A549 (cell line): ENCODE measurements around the gene RMI1. TPM values are rescaled to one million over a fixed set of nuclear protein-coding genes. Genes with fewer than 3 reads are reported as not detected.

ENCODE experiments used
- ATAC-seq, 2 experiments: fragments of 200-7000 bp in 1 of 2; fragments of >200 bp in 1 of 2; cut with Nextera tagmentation in 1 of 2; cut with Tn5 transposase in 1 of 2; 3 replicates each; pipeline versions ENCODE4 v1.8.0 to v1.9.1; 2018 to 2020; ENCODE audit warnings: mild to moderate bottlenecking in 1 of 2, moderate library complexity in 1 of 2
- CTCF ChIA-PET: fragments of 300-600 bp; sonication (Branson Sonifier 250); formaldehyde crosslinking; extraction: SDS; loops from one replicate; lab custom pipeline; 2021; ENCODE audit warnings: antibody characterized with exemption, inconsistent platforms; lab: Yijun Ruan, JAX
- POLR2A ChIA-PET: fragments of 350-600 bp; formaldehyde crosslinking; extraction: SDS; loops from one replicate; lab custom pipeline; 2021; ENCODE audit warnings: antibody characterized with exemption, inconsistent platforms; lab: Yijun Ruan, JAX
- DNase-seq, 2 experiments: peaks; one replicate each; pipeline versions ENCODE4 v3.0.0 to v3.0.0-alpha.2; 2011 to 2016; ENCODE audit warnings: low read depth in 1 of 2, low spot score in 1 of 2
- FAIRE-seq: peaks from 2 replicates; lab custom pipeline; 2011; peaks lifted over from hg19 to GRCh38; lab: Jason Lieb, UNC
- H3K27ac ChIP-seq, 2 experiments: fragments of >200 bp; sonication (Bioruptor Twin); formaldehyde crosslinking; 3 replicates each; pipeline ENCODE4 v1.5.1; 2016 to 2017
- H3K4me1 ChIP-seq: fragments of >200 bp; sonication (Bioruptor Twin); formaldehyde crosslinking; 3 replicates; pipeline ENCODE4 v1.6.1; 2016
- H3K4me2 ChIP-seq: fragments of >200 bp; sonication (Bioruptor Twin); formaldehyde crosslinking; 3 replicates; pipeline ENCODE4 v1.6.1; 2016
- H3K4me3 ChIP-seq: fragments of >200 bp; sonication (Bioruptor Twin); formaldehyde crosslinking; 3 replicates; pipeline ENCODE4 v1.5.1; 2016
- H3K9me3 ChIP-seq: fragments of >200 bp; sonication (Bioruptor Twin); formaldehyde crosslinking; 3 replicates; pipeline ENCODE4 v1.6.1; 2016
- ATOH8 ChIP-seq: fragments of 250-450 bp; sonication (Bioruptor Pico); IDR thresholded peaks from 2 replicates; pipeline ENCODE4 v1.5.0; 2020; ENCODE audit warnings: low read depth, mild to moderate bottlenecking, moderate library complexity
- CBX2 ChIP-seq: fragments of 200-600 bp; sonication (generic); IDR thresholded peaks from 2 replicates; pipeline ENCODE4 v1.6.1; 2016; ENCODE audit warnings: low read depth, mild to moderate bottlenecking, borderline replicate concordance
- CBX8 ChIP-seq: fragments of 200-600 bp; sonication (generic); IDR thresholded peaks from 2 replicates; pipeline ENCODE4 v1.6.1; 2016
- CEBPB ChIP-seq, 2 experiments: fragments of >200 bp in 1 of 2; sonication (Bioruptor Twin) in 1 of 2; formaldehyde crosslinking in 1 of 2; IDR thresholded peaks; 2 replicates each; pipeline ENCODE4 v1.6.1; 2012 to 2016
- CHD4 ChIP-seq: fragments of 200-600 bp; sonication (generic); IDR thresholded peaks from 2 replicates; pipeline ENCODE4 v1.6.1; 2016; ENCODE audit warnings: antibody characterized with exemption, mild to moderate bottlenecking, borderline replicate concordance
- EHF ChIP-seq: fragments of 250-450 bp; sonication (Bioruptor Pico); IDR thresholded peaks from 2 replicates; pipeline ENCODE4 v1.5.0; 2020; ENCODE audit warnings: mild to moderate bottlenecking
- EHMT2 ChIP-seq: fragments of 200-600 bp; sonication (generic); IDR thresholded peaks from 2 replicates; pipeline ENCODE4 v1.6.1; 2016; ENCODE audit warnings: antibody characterized with exemption, low read depth, mild to moderate bottlenecking, moderate library complexity
- ELK1 ChIP-seq: fragments of 150-350 bp; IDR thresholded peaks from 2 replicates; pipeline ENCODE4 v1.6.1; 2014; ENCODE audit warnings: low read depth, mild to moderate bottlenecking, low read length
- EP300 ChIP-seq, 2 experiments: fragments of >200 bp; sonication (Bioruptor Twin); formaldehyde crosslinking; IDR thresholded peaks; 2 replicates in 1 of 2; 3 replicates in 1 of 2; pipeline ENCODE4 v1.6.1; 2016 to 2017
- ESRRA ChIP-seq: fragments of 150-350 bp; IDR thresholded peaks from 2 replicates; pipeline ENCODE4 v1.6.1; 2014; ENCODE audit warnings: mild to moderate bottlenecking, low read length, borderline replicate concordance
- FOSL2 ChIP-seq, 2 experiments: fragments of 450-650 bp in 1 of 2; fragments of >200 bp in 1 of 2; sonication (Bioruptor Twin) in 1 of 2; formaldehyde crosslinking; IDR thresholded peaks; 2 replicates each; pipeline versions ENCODE4 v1.5.0 to v1.6.1; 2016 to 2020; ENCODE audit warnings: mild to moderate bottlenecking in 1 of 2, moderate library complexity in 1 of 2
- FOXS1 ChIP-seq: fragments of 250-450 bp; sonication (Bioruptor Pico); IDR thresholded peaks from 2 replicates; pipeline ENCODE4 v1.5.0; 2020; ENCODE audit warnings: mild to moderate bottlenecking, moderate library complexity
- GATA3 ChIP-seq: IDR thresholded peaks from 2 replicates; pipeline ENCODE4 v1.6.1; 2012; ENCODE audit warnings: borderline replicate concordance
- HDAC2 ChIP-seq: fragments of 200-600 bp; sonication (generic); IDR thresholded peaks from 2 replicates; pipeline ENCODE4 v1.6.1; 2016
- HES2 ChIP-seq: fragments of >200 bp; sonication (Bioruptor Twin); formaldehyde crosslinking; IDR thresholded peaks from 2 replicates; pipeline ENCODE4 v1.6.1; 2016
- HEYL ChIP-seq: fragments of 250-450 bp; sonication (Bioruptor Pico); IDR thresholded peaks from 2 replicates; pipeline ENCODE4 v1.8.0; 2021; ENCODE audit warnings: mild to moderate bottlenecking, moderate library complexity
- HOXA7 ChIP-seq: fragments of 250-450 bp; sonication (Bioruptor Pico); IDR thresholded peaks from 2 replicates; pipeline ENCODE4 v1.5.0; 2020; ENCODE audit warnings: mild to moderate bottlenecking, moderate library complexity
- HOXB13 ChIP-seq: fragments of 250-450 bp; sonication (Bioruptor Pico); IDR thresholded peaks from 2 replicates; pipeline ENCODE4 v1.5.0; 2020; ENCODE audit warnings: low read depth, mild to moderate bottlenecking, moderate library complexity
- JUN ChIP-seq, 2 experiments: fragments of >200 bp; sonication (Bioruptor Twin); formaldehyde crosslinking; IDR thresholded peaks; 2 replicates in 1 of 2; 3 replicates in 1 of 2; pipeline ENCODE4 v1.6.1; 2016 to 2017
- JUNB ChIP-seq: fragments of >200 bp; sonication (Bioruptor Twin); formaldehyde crosslinking; IDR thresholded peaks from 2 replicates; pipeline ENCODE4 v1.6.1; 2016
- KDM1A ChIP-seq: fragments of 200-600 bp; sonication (generic); IDR thresholded peaks from 2 replicates; pipeline ENCODE4 v1.6.1; 2016; ENCODE audit warnings: low read depth, mild to moderate bottlenecking
- KDM5A ChIP-seq: fragments of 200-600 bp; sonication (generic); IDR thresholded peaks from 2 replicates; pipeline ENCODE4 v1.6.1; 2016; ENCODE audit warnings: antibody characterized with exemption, mild to moderate bottlenecking
- MAZ ChIP-seq: fragments of 150-350 bp; IDR thresholded peaks from 2 replicates; pipeline ENCODE4 v1.6.1; 2014; ENCODE audit warnings: antibody characterized with exemption, low read depth, low read length, borderline replicate concordance
- NPAS2 ChIP-seq: fragments of 250-450 bp; sonication (Bioruptor Pico); IDR thresholded peaks from 2 replicates; pipeline ENCODE4 v1.8.0; 2022; ENCODE audit warnings: mild to moderate bottlenecking, moderate library complexity, borderline replicate concordance
- NR3C1 ChIP-seq: fragments of >200 bp; sonication (Bioruptor Twin); formaldehyde crosslinking; IDR thresholded peaks from 3 replicates; pipeline ENCODE4 v1.6.1; 2017
- PBX3 ChIP-seq: IDR thresholded peaks from 2 replicates; pipeline ENCODE4 v1.6.1; 2012
- PHF8 ChIP-seq: fragments of 200-600 bp; sonication (generic); IDR thresholded peaks from 2 replicates; pipeline ENCODE4 v1.6.1; 2016; ENCODE audit warnings: low read depth, mild to moderate bottlenecking, antibody characterized with exemption, moderate library complexity, borderline replicate concordance
- POLR2A ChIP-seq: IDR thresholded peaks from 2 replicates; pipeline ENCODE4 v1.6.1; 2012; ENCODE audit warnings: mild to moderate bottlenecking, low read length
- POLR2AphosphoS2 ChIP-seq: conservative IDR thresholded peaks from 2 replicates; pipeline ENCODE4 v1.6.1; 2012; ENCODE audit warnings: low read length, improper control_type of control experiment, inconsistent platforms
- RARB ChIP-seq: fragments of 250-450 bp; sonication (Bioruptor Pico); IDR thresholded peaks from 2 replicates; pipeline ENCODE4 v1.8.0; 2021; ENCODE audit warnings: mild to moderate bottlenecking, moderate library complexity
- RFX5 ChIP-seq: fragments of 450-650 bp; IDR thresholded peaks from 2 replicates; pipeline ENCODE4 v1.7.1; 2014; ENCODE audit warnings: antibody characterized with exemption, mild to moderate bottlenecking, moderate library complexity
- SREBF2 ChIP-seq: fragments of 450-650 bp; IDR thresholded peaks from 2 replicates; pipeline ENCODE4 v1.6.1; 2014; ENCODE audit warnings: mild to moderate bottlenecking, moderate library complexity
- TFCP2L1 ChIP-seq: fragments of 250-450 bp; sonication (Bioruptor Pico); IDR thresholded peaks from 2 replicates; pipeline ENCODE4 v1.5.0; 2021; ENCODE audit warnings: mild to moderate bottlenecking
- USF2 ChIP-seq: fragments of 450-650 bp; IDR thresholded peaks from 2 replicates; pipeline ENCODE4 v1.6.1; 2014; ENCODE audit warnings: antibody characterized with exemption
- ZFP36 ChIP-seq: fragments of 450-650 bp; IDR thresholded peaks from 2 replicates; pipeline ENCODE4 v1.6.1; 2014; ENCODE audit warnings: borderline replicate concordance; ENCODE audit not compliant: partially characterized antibody
- ZNF302 ChIP-seq: fragments of 250-450 bp; sonication (Bioruptor Pico); IDR thresholded peaks from 2 replicates; pipeline ENCODE4 v1.9.0; 2021; ENCODE audit warnings: inconsistent platforms, mild to moderate bottlenecking, moderate library complexity
- ZSCAN20 ChIP-seq: fragments of 250-450 bp; sonication (Bioruptor Pico); IDR thresholded peaks from 2 replicates; pipeline ENCODE4 v1.8.0; 2022; ENCODE audit warnings: mild to moderate bottlenecking, moderate library complexity
- WGBS: methylation state at CpG from one replicate; pipeline ENCODE4 v1.1.6; 2017; ENCODE audit errors: missing lambda C conversion rate; 5-methylcytosine and 5-hydroxymethylcytosine counted together
- polyA plus RNA-seq, 4 experiments: library from polyadenylated mRNA; depleted of rRNA in 3 of 4; stranded (reverse); fragments of >200 nt; fragmentation: RNase III in 1 of 4; extraction: RNeasy Plus Mini Kit Qiagen cat#74134 plus additional on column Dnase treatment in 1 of 4; gene quantifications; 2 replicates in 3 of 4; 3 replicates in 1 of 4; pipeline ENCODE4 v1.2.3, GENCODE V29; 2011 to 2017
- TF ChIP-seq, protein P1 (sequence below): fragments of >200 bp; sonication (Bioruptor Twin); formaldehyde crosslinking; IDR thresholded peaks from 3 replicates; pipeline ENCODE4 v1.6.1; 2016

RMI1 gene
- polyA plus RNA-seq, 2 of the 4 experiments (the other 2 are of a cell fraction), result 7.4 to 15.2 TPM

GRCh38 chr9:83965350-83966208, 15.0 kb upstream of the RMI1 start:
- no peaks in the 10 kb centered on the region for H3K9me3 ChIP-seq
- peak overlapping the region; percentile 72 to 78 for H3K27ac ChIP-seq
- POLR2A ChIA-PET, result interaction anchor here (1.1 to 1.4 kb wide), 3 partner anchors 9 to 15 kb away, joined by 3 to 6 read pairs (median 4); partner anchors contain the start of genes HNRNPK and RMI1
- FAIRE-seq (no peak), ATAC-seq (peak; percentile 40 to 64), DNase-seq (peak in 1 of 2 experiments; percentile 31)
- CTCF ChIA-PET, result no interaction called here
- H3K4me2 ChIP-seq, result no peak overlapping the region
- peaks cover 36% of the 10 kb centered on the region for H3K4me1 ChIP-seq
- WGBS, result 86% methylated on average over 11 of the region's 11 CpGs
- H3K4me3 ChIP-seq, result no peak overlapping the region
- TF ChIP-seq RARB (CRISPR knock-in tag) (no peak; the same call in 1 of the 2 replicates), ZFP36 (no peak), PBX3 (no peak), ELK1 (no peak), NR3C1 (no peak), MAZ (no peak), GATA3 (no peak), HDAC2 (no peak), HOXB13 (CRISPR knock-in tag) (no peak), CBX2 (no peak), ZNF302 (no peak), EHF (CRISPR knock-in tag) (no peak), HES2 (no peak), FOXS1 (CRISPR knock-in tag) (no peak), TFCP2L1 (CRISPR knock-in tag) (peak; percentile 92), RFX5 (no peak), EHMT2 (no peak), CEBPB (IDR thresholded peaks at IDR 0.05) (0 out of 4 replicates have a peak, but pooled peaks of 1 of the 2 experiments have one; percentile 10), SREBF2 (no peak), PHF8 (no peak), EP300 (IDR thresholded peaks at IDR 0.05) (no peak), USF2 (no peak), ATOH8 (CRISPR knock-in tag) (no peak), KDM1A (no peak), HOXA7 (CRISPR knock-in tag) (no peak; the same call in none of the 2 replicates), HEYL (CRISPR knock-in tag) (no peak), CHD4 (no peak), NPAS2 (CRISPR knock-in tag) (no peak), JUNB (no peak), JUN (IDR thresholded peaks at IDR 0.05) (no peak), ESRRA (no peak), ZSCAN20 (CRISPR knock-in tag) (no peak), POLR2AphosphoS2 (peak; percentile 90; the same call in 1 of the 2 replicates), CBX8 (no peak), POLR2A (no peak), FOSL2 (IDR thresholded peaks at IDR 0.05) (no peak), FOSL2 (CRISPR knock-in tag; IDR thresholded peaks at IDR 0.05) (peak; percentile 7; the same call in 1 of the 2 replicates), KDM5A (no peak)
- TF ChIP-seq, protein P1, sequence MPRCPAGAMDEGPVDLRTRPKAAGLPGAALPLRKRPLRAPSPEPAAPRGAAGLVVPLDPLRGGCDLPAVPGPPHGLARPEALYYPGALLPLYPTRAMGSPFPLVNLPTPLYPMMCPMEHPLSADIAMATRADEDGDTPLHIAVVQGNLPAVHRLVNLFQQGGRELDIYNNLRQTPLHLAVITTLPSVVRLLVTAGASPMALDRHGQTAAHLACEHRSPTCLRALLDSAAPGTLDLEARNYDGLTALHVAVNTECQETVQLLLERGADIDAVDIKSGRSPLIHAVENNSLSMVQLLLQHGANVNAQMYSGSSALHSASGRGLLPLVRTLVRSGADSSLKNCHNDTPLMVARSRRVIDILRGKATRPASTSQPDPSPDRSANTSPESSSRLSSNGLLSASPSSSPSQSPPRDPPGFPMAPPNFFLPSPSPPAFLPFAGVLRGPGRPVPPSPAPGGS, result no peak
